Measurements from ENCODE around the gene SH3GL1.
A peak's percentile ranks its signal among the peaks of the same experiment; 100 is the strongest.

- TF ChIP-seq ZNF347 (CRISPR knock-in tag; IDR thresholded peaks at IDR 0.05; ENCODE audit: low read depth) (no peak), PATZ1 (CRISPR knock-in tag; IDR thresholded peaks at IDR 0.05; ENCODE audit: borderline replicate concordance) (no peak), MYBL2 (IDR thresholded peaks at IDR 0.05; ENCODE audit: low read depth) (no peak), MYBL2 (CRISPR knock-in tag; IDR thresholded peaks at IDR 0.05; ENCODE audit: borderline replicate concordance) (no peak), LARP7 (IDR thresholded peaks at IDR 0.05) (no peak), ZNF512 (tag; IDR thresholded peaks at IDR 0.05) (no peak), NR2C2 (CRISPR knock-in tag; IDR thresholded peaks at IDR 0.05) (no peak), NR2C2 (tag; IDR thresholded peaks at IDR 0.05) (no peak; the same call in 1 of the 2 replicates), CBFA2T2 (conservative IDR thresholded peaks at IDR 0.05) (no peak), HNRNPUL1 (IDR thresholded peaks at IDR 0.05; ENCODE audit: low read length) (no peak), ZBTB9 (CRISPR knock-in tag; IDR thresholded peaks at IDR 0.05) (no peak), CREM (IDR thresholded peaks at IDR 0.05; ENCODE audit: low read depth) (peak; percentile 82), ZFX (CRISPR knock-in tag; IDR thresholded peaks at IDR 0.05) (no peak), ZNF311 (CRISPR knock-in tag; IDR thresholded peaks at IDR 0.05) (no peak), FOXO4 (CRISPR knock-in tag; IDR thresholded peaks at IDR 0.05) (no peak), ZNF561 (CRISPR knock-in tag; conservative IDR thresholded peaks at IDR 0.05) (no peak)
Measured at GRCh38 chr19:4343370-4344307, 56.7 kb downstream of the SH3GL1 start, which contains the start of gene MPND.

Data from K562 (cell line).